Measurements from ENCODE around the gene PRPF6. TPM values are rescaled to one million over a fixed set of nuclear protein-coding genes. Genes with fewer than 3 reads are reported as not detected.
"Not testable (repeated sequence)": the region's sequence is repeated elsewhere in the genome, so short reads cannot be mapped to it uniquely, and the experiment has no call there.

PRPF6 gene
- total RNA-seq, 1 donor from 2014 or later: 52.6 TPM

- H3K9ac ChIP-seq (ENCODE audit: low read length): no peak overlapping the region
- no peaks in the 10 kb centered on the region for H3K9me3 ChIP-seq (ENCODE audit: insufficient read depth, low read depth, low read length)
- H3K4me3 ChIP-seq (ENCODE audit: insufficient read depth, low read depth, low read length): no peak overlapping the region
- Mint-ChIP-seq H3K36me3 (ENCODE audit: low read depth, unreplicated experiment) (peaks cover 42% of the 10 kb centered on the region), H3K27ac (ENCODE audit: unreplicated experiment) (no peak overlapping the region), H3K9me3 (ENCODE audit: unreplicated experiment) (no peaks in the 10 kb centered on the region), H3K4me3 (ENCODE audit: unreplicated experiment) (no peak overlapping the region), H3K4me1 (ENCODE audit: low read depth, unreplicated experiment) (no peaks in the 10 kb centered on the region), H3K27me3 (ENCODE audit: low read depth, unreplicated experiment) (no peaks in the 10 kb centered on the region)
- no peak overlapping the region for H3K27ac ChIP-seq (ENCODE audit: low read depth, low read length)
- peaks cover 54% of the 10 kb centered on the region for H4K20me1 ChIP-seq (ENCODE audit: insufficient read depth, low read length)
- DNase-seq (ENCODE audit: low read depth) (no peak), FAIRE-seq (no peak)
- no peak overlapping the region for H3K4me2 ChIP-seq (ENCODE audit: low read length)
- peaks cover 36% of the 10 kb centered on the region for H3K36me3 ChIP-seq (ENCODE audit: insufficient read depth, low read length)
- peaks cover 22% of the 10 kb centered on the region for H3K79me2 ChIP-seq (ENCODE audit: insufficient read depth, low read length)
- H3K27me3 ChIP-seq (ENCODE audit: insufficient read depth, low read length): no peaks in the 10 kb centered on the region
- no peak overlapping the region for H2AFZ ChIP-seq (ENCODE audit: low read depth, low read length)
- TF ChIP-seq EZH2 (IDR thresholded peaks at IDR 0.05; ENCODE audit: insufficient read depth, low read length): no peak
- TF ChIP-seq CTCF (IDR thresholded peaks at IDR 0.05; ENCODE audit: insufficient read depth, low read depth, low read length): no peak
- H3K4me1 ChIP-seq (ENCODE audit: insufficient read depth, low read length): no peaks in the 10 kb centered on the region
Observed at GRCh38 chr20:64011366-64011779, 30.4 kb downstream of the PRPF6 start.

GRCh38 chr20:64012385-64013154 is 31.6 kb downstream of the PRPF6 start:
- H3K36me3 Mint-ChIP-seq (ENCODE audit: low read depth, unreplicated experiment): peaks cover 43% of the 10 kb centered on the region
- not testable (repeated sequence) for H3K27ac Mint-ChIP-seq (ENCODE audit: unreplicated experiment); H3K4me3 ChIP-seq (ENCODE audit: insufficient read depth, low read depth, low read length); H3K4me3 Mint-ChIP-seq (ENCODE audit: unreplicated experiment); FAIRE-seq; H3K9ac ChIP-seq (ENCODE audit: low read length); H3K4me1 Mint-ChIP-seq (ENCODE audit: low read depth, unreplicated experiment); H3K27me3 ChIP-seq (ENCODE audit: insufficient read depth, low read length); H3K9me3 ChIP-seq (ENCODE audit: insufficient read depth, low read depth, low read length); H3K9me3 Mint-ChIP-seq (ENCODE audit: unreplicated experiment); H3K4me2 ChIP-seq (ENCODE audit: low read length); H3K27me3 Mint-ChIP-seq (ENCODE audit: low read depth, unreplicated experiment); H3K4me1 ChIP-seq (ENCODE audit: insufficient read depth, low read length); DNase-seq (ENCODE audit: low read depth); H3K27ac ChIP-seq (ENCODE audit: low read depth, low read length); H2AFZ ChIP-seq (ENCODE audit: low read depth, low read length)
- H3K36me3 ChIP-seq (ENCODE audit: insufficient read depth, low read length): peaks cover 36% of the 10 kb centered on the region
- H3K79me2 ChIP-seq (ENCODE audit: insufficient read depth, low read length): peaks cover 22% of the 10 kb centered on the region
- H4K20me1 ChIP-seq (ENCODE audit: insufficient read depth, low read length): peaks cover 45% of the 10 kb centered on the region

- Mint-ChIP-seq H3K4me3 (ENCODE audit: unreplicated experiment) (no peak overlapping the region), H3K27ac (ENCODE audit: unreplicated experiment) (no peak overlapping the region), H3K4me1 (ENCODE audit: low read depth, unreplicated experiment) (no peaks in the 10 kb centered on the region), H3K27me3 (ENCODE audit: low read depth, unreplicated experiment) (no peaks in the 10 kb centered on the region), H3K36me3 (ENCODE audit: low read depth, unreplicated experiment) (peaks cover 28% of the 10 kb centered on the region), H3K9me3 (ENCODE audit: unreplicated experiment) (no peaks in the 10 kb centered on the region)
- Histone ChIP-seq H3K27me3 (ENCODE audit: insufficient read depth, low read length) (no peaks in the 10 kb centered on the region), H3K9me3 (ENCODE audit: insufficient read depth, low read depth, low read length) (no peaks in the 10 kb centered on the region), H3K4me2 (ENCODE audit: low read length) (no peak overlapping the region), H4K20me1 (ENCODE audit: insufficient read depth, low read length) (peaks cover 23% of the 10 kb centered on the region), H3K36me3 (ENCODE audit: insufficient read depth, low read length) (peaks cover 37% of the 10 kb centered on the region), H3K79me2 (ENCODE audit: insufficient read depth, low read length) (peaks cover 11% of the 10 kb centered on the region), H2AFZ (ENCODE audit: low read depth, low read length) (no peak overlapping the region), H3K27ac (ENCODE audit: low read depth, low read length) (no peak overlapping the region), H3K4me3 (ENCODE audit: insufficient read depth, low read depth, low read length) (no peak overlapping the region), H3K4me1 (ENCODE audit: insufficient read depth, low read length) (no peaks in the 10 kb centered on the region), H3K9ac (ENCODE audit: low read length) (no peak overlapping the region)
- TF ChIP-seq CTCF (IDR thresholded peaks at IDR 0.05; ENCODE audit: insufficient read depth, low read depth, low read length) (no peak), EZH2 (IDR thresholded peaks at IDR 0.05; ENCODE audit: insufficient read depth, low read length) (no peak)
- DNase-seq (ENCODE audit: low read depth) (no peak), FAIRE-seq (no peak)
Observed at GRCh38 chr20:64015635-64016034, 34.7 kb downstream of the PRPF6 start.
